HepG2 (cell line): ENCODE data around the gene PPRC1. TPM values are rescaled to one million over a fixed set of nuclear protein-coding genes. Genes with fewer than 3 reads are reported as not detected.

ENCODE experiments used
- CHCHD3 ChIP-seq: sonication (generic); formaldehyde crosslinking; IDR thresholded peaks from 2 replicates; pipeline ENCODE4 v1.8.0; 2022; ENCODE audit warnings: mild to moderate bottlenecking, missing genetic modification reagents, moderate library complexity
- CSRNP1 ChIP-seq: sonication (generic); formaldehyde crosslinking; IDR thresholded peaks from 2 replicates; pipeline ENCODE4 v1.8.1; 2023; ENCODE audit warnings: mild to moderate bottlenecking, missing genetic modification reagents
- HNRNPL ChIP-seq: fragments of 200-400 bp; formaldehyde crosslinking; IDR thresholded peaks from 2 replicates; pipeline ENCODE4 v1.6.1; 2017; ENCODE audit warnings: mild to moderate bottlenecking, low read depth, low read length
- HOXD1 ChIP-seq: sonication (generic); formaldehyde crosslinking; IDR thresholded peaks from 2 replicates; pipeline ENCODE4 v1.5.0; 2020; ENCODE audit warnings: missing genetic modification reagents
- JDP2 ChIP-seq: sonication (generic); formaldehyde crosslinking; IDR thresholded peaks from 2 replicates; pipeline ENCODE4 v1.8.1; 2022; ENCODE audit warnings: missing genetic modification reagents, borderline replicate concordance
- KDM4B ChIP-seq: sonication (generic); formaldehyde crosslinking; IDR thresholded peaks from 2 replicates; pipeline ENCODE4 v1.4.0; 2020; ENCODE audit warnings: missing genetic modification reagents
- KLF12 ChIP-seq: sonication (generic); formaldehyde crosslinking; IDR thresholded peaks from 2 replicates; pipeline ENCODE4 v1.4.0; 2020; ENCODE audit warnings: missing genetic modification reagents, borderline replicate concordance
- MAFG ChIP-seq: sonication (generic); formaldehyde crosslinking; IDR thresholded peaks from 2 replicates; pipeline ENCODE4 v1.5.1; 2020; ENCODE audit warnings: mild to moderate bottlenecking, missing genetic modification reagents
- MZF1 ChIP-seq: sonication (generic); formaldehyde crosslinking; IDR thresholded peaks from 2 replicates; pipeline ENCODE4 v1.8.1; 2023; ENCODE audit warnings: mild to moderate bottlenecking, missing genetic modification reagents, borderline replicate concordance
- NBN ChIP-seq: fragments of 450-650 bp; conservative IDR thresholded peaks from 2 replicates; pipeline ENCODE4 v1.6.1; 2017
- PATZ1 ChIP-seq: sonication (generic); formaldehyde crosslinking; IDR thresholded peaks from 2 replicates; pipeline ENCODE4 v1.4.0; 2020; ENCODE audit warnings: missing genetic modification reagents
- POGK ChIP-seq: sonication (generic); formaldehyde crosslinking; conservative IDR thresholded peaks from 2 replicates; pipeline ENCODE4 v1.8.0; 2022; ENCODE audit warnings: mild to moderate bottlenecking, moderate library complexity, missing genetic modification reagents
- RFX5 ChIP-seq: IDR thresholded peaks from 2 replicates; pipeline ENCODE4 v1.6.1; 2011; ENCODE audit warnings: low read depth, low read length, improper control_type of control experiment
- SIN3A ChIP-seq: IDR thresholded peaks from 2 replicates; pipeline ENCODE4 v1.6.1; 2011; ENCODE audit warnings: low read depth, mild to moderate bottlenecking, control low read depth, low read length, borderline replicate concordance
- SMAD3 ChIP-seq: sonication (generic); formaldehyde crosslinking; IDR thresholded peaks from 2 replicates; pipeline ENCODE4 v1.4.0; 2020; ENCODE audit warnings: missing genetic modification reagents
- STAG1 ChIP-seq: sonication (generic); formaldehyde crosslinking; IDR thresholded peaks from 2 replicates; pipeline ENCODE4 v1.4.0; 2020; ENCODE audit warnings: missing genetic modification reagents
- ZFP37 ChIP-seq: sonication (generic); formaldehyde crosslinking; IDR thresholded peaks from 2 replicates; pipeline ENCODE4 v1.4.0; 2020; ENCODE audit warnings: missing genetic modification reagents, borderline replicate concordance
- ZNF296 ChIP-seq: sonication (generic); formaldehyde crosslinking; conservative IDR thresholded peaks from 2 replicates; pipeline ENCODE4 v1.5.0; 2020; ENCODE audit warnings: mild to moderate bottlenecking, missing genetic modification reagents
- ZNF329 ChIP-seq: sonication (generic); formaldehyde crosslinking; IDR thresholded peaks from 2 replicates; pipeline ENCODE4 v1.9.0; 2021; ENCODE audit warnings: low read depth, mild to moderate bottlenecking, missing genetic modification reagents
- polyA plus RNA-seq, 8 experiments: library from polyadenylated mRNA; depleted of rRNA in 3 of 8; stranded (reverse) in 7 of 8; unstranded in 1 of 8; fragments of >200 nt; fragmentation: Illumina TruSeq in 4 of 8; extraction: Trizol in 4 of 8; gene quantifications; 2 replicates each; pipeline versions ENCODE4 v1.2.1 to v1.2.3, GENCODE V29; 2011 to 2016; ENCODE audit warnings: low read depth in 4 of 8, missing spikeins in 1 of 8, mixed read lengths in 1 of 8; ENCODE audit not compliant: insufficient read depth in 1 of 8
- total RNA-seq, 5 experiments: library from RNA; depleted of rRNA; stranded (reverse); fragments of >200 nt; fragmentation: Illumina TruSeq; extraction: Trizol; gene quantifications; 2 replicates each; pipeline ENCODE4 v1.2.3, GENCODE V29; 2016; ENCODE audit warnings: low read depth in 1 of 5
- TF ChIP-seq, protein P1 (sequence below): sonication (generic); formaldehyde crosslinking; IDR thresholded peaks from 2 replicates; pipeline ENCODE4 v1.5.0; 2020; ENCODE audit warnings: missing genetic modification reagents
- TF ChIP-seq, protein P2 (sequence below): sonication (generic); formaldehyde crosslinking; IDR thresholded peaks from 2 replicates; pipeline ENCODE4 v1.4.0; 2020; ENCODE audit warnings: mild to moderate bottlenecking, missing genetic modification reagents

Gene PPRC1
- total and polyA plus RNA-seq, 2 of the 13 experiments (the other 11 are each of a cell fraction or from before 2014, with no cell fraction given), result 18.7 to 24.2 TPM

DNA sequence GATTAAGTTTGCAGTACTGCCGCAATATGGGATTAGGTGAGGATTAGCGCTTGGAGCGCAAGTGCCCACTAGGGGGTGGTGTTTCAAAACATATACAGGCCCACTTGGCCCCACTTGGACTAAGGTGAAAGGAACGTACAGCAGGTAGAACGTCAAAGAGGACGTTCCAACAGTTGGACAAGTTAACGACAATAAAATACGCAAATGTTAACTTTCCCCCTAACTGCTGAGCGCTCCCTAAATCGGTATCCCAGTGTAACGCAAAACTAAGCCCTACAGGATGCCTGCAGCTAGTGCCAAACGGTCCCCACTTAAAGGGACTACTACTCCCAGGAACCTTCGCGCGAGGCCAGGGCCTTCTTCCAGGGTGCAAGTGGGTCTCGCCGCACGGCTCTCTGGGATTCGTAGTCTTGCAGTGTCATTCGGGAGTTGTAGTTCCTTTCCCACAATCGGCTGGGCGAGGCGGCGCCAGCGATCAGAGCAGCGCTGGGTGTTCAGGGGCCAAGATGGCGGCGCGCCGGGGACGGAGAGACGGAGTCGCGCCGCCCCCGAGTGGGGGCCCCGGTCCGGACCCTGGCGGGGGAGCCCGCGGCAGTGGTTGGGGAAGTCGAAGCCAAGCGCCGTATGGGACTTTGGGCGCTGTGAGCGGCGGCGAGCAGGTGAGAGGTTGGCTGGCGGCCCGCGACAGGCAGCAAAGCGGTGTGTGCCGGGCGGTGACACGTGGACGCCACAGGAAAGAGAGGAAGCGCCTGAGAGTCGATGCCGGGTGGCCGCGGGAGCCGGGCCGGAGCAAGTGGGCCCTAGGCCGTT lies at the start of gene PPRC1 (continued):
- TF ChIP-seq PATZ1 (peak; percentile 59), POGK (0 out of 2 replicates have a peak, but pooled peaks have one; percentile 47), SMAD3 (CRISPR knock-in tag) (peak; percentile 85; the same call in 1 of the 2 replicates), CHCHD3 (CRISPR knock-in tag) (peak; percentile 66; the same call in 1 of the 2 replicates), KDM4B (CRISPR knock-in tag) (no peak), HNRNPL (no peak), MZF1 (CRISPR knock-in tag) (no peak), SIN3A (peak; percentile 52; the same call in 1 of the 2 replicates), RFX5 (0 out of 2 replicates have a peak, but pooled peaks have one; percentile 22), STAG1 (CRISPR knock-in tag) (peak; percentile 57), NBN (no peak), KLF12 (CRISPR knock-in tag) (no peak), JDP2 (no peak), MAFG (CRISPR knock-in tag) (no peak), ZNF296 (no peak), ZNF329 (0 out of 2 replicates have a peak, but pooled peaks have one; percentile 39), CSRNP1 (CRISPR knock-in tag) (no peak; the same call in 1 of the 2 replicates), ZFP37 (no peak), HOXD1 (CRISPR knock-in tag) (no peak)
- TF ChIP-seq, protein P1, sequence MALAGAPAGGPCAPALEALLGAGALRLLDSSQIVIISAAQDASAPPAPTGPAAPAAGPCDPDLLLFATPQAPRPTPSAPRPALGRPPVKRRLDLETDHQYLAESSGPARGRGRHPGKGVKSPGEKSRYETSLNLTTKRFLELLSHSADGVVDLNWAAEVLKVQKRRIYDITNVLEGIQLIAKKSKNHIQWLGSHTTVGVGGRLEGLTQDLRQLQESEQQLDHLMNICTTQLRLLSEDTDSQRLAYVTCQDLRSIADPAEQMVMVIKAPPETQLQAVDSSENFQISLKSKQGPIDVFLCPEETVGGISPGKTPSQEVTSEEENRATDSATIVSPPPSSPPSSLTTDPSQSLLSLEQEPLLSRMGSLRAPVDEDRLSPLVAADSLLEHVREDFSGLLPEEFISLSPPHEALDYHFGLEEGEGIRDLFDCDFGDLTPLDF (CRISPR knock-in tag), result no peak; the same call in 1 of the 2 replicates
- TF ChIP-seq, protein P2, sequence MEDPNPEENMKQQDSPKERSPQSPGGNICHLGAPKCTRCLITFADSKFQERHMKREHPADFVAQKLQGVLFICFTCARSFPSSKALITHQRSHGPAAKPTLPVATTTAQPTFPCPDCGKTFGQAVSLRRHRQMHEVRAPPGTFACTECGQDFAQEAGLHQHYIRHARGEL (CRISPR knock-in tag), result no peak
